Measurements from ENCODE around the gene CYP24A1. TPM values are rescaled to one million over a fixed set of nuclear protein-coding genes. Genes with fewer than 3 reads are reported as not detected.

Gene CYP24A1
- total and polyA plus RNA-seq, 2 of the 8 experiments (the other 6 are each of a cell fraction or from before 2014, with no cell fraction given), result not detected

DNA sequence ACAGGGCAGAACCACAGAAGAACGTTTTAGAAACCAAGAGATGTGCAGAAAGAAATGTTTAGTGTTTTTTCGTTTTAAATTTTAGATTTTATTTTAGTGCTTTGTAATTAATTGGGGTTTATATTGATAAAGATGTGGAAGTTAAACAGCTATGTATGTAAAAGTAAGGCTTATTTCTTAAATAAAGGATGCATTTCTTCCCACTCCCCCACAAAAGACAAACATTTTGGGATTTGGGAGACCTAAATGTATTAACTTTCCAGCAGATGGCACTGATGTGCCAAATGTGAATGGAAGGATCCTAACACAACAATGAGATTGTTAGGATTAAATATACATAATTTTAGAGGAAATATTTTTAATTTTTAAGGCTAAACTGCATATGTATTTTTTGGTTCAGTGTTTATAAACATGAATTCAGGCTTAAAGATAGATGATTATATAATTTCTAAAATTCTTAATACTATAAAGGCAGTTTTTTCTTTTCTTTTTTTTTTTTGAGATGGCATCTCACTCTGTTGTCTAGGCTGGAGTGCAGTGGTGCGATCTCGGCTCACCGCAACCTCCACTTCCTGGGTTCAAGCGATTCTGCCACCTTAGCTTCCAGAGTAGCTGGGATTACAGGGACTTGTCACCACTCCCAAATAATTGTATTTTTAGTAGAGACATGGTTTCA is 46.1 kb upstream of the CYP24A1 start:
- no peak overlapping the region for H2AFZ ChIP-seq (ENCODE audit: low read length)
- 93 to 100% methylated on average over 1 to 6 of the region's 6 CpGs for WGBS, 2 experiments (ENCODE audit: extremely low coverage in 1 of 2, insufficient coverage in 1 of 2, insufficient read length in 1 of 2, insufficient replicate concordance in 2 of 2, low coverage in 1 of 2, low lambda C conversion rate in 2 of 2, missing lambda C conversion rate in 1 of 2)
- ChIA-PET POLR2A (ENCODE audit: partially characterized antibody) (no interaction called here), CTCF (ENCODE audit: partially characterized antibody) (interaction anchor here (0.6 to 3.3 kb wide), 13 partner anchors 10 to 1716 kb away, joined by 3 to 27 read pairs (median 3); partner anchors contain the start of gene PFDN4)
- H3K14ac ChIP-seq (ENCODE audit: insufficient read length), result no peak overlapping the region
- H2BK12ac ChIP-seq (ENCODE audit: low read depth, low read length), result no peak overlapping the region
- DNase-seq (ENCODE audit: low read depth in 1 of 2, low spot score in 2 of 2) (no peak), FAIRE-seq (no peak)
- no peaks in the 10 kb centered on the region for H3K79me1 ChIP-seq (ENCODE audit: low read depth, low read length)
- no peak overlapping the region for H3K27ac ChIP-seq (ENCODE audit: low read depth, low read length)
- H3K4me3 ChIP-seq (ENCODE audit: extremely low read depth in 1 of 4, insufficient read depth in 2 of 4, low read depth in 3 of 4, low read length in 4 of 4), result no peak overlapping the region
- no peak overlapping the region for H2BK15ac ChIP-seq (ENCODE audit: low read length)
- no peaks in the 10 kb centered on the region for H3K9me3 ChIP-seq (ENCODE audit: insufficient read depth in 2 of 2, low read depth in 1 of 2, low read length in 1 of 2)
- H3K23ac ChIP-seq (ENCODE audit: insufficient read length), result no peak overlapping the region
- no peak overlapping the region for H4K8ac ChIP-seq (ENCODE audit: extremely low read depth, insufficient read depth, low read length)
- H2BK120ac ChIP-seq (replicated peaks; ENCODE audit: low read depth, low read length), result no peak overlapping the region
- peaks cover 0 to 1% of the 10 kb centered on the region in 2 experiments for H4K20me1 ChIP-seq (replicated peaks in 1 of 2; ENCODE audit: control insufficient read depth in 1 of 2, insufficient read depth in 2 of 2, low read length in 2 of 2)
- peaks cover 0 to 12% (median 11%) of the 10 kb centered on the region in 4 experiments; a peak in 5 of 7 replicates for H3K4me1 ChIP-seq (replicated peaks in 1 of 4; ENCODE audit: control insufficient read depth in 3 of 4, insufficient read depth in 4 of 4, low read length in 3 of 4)
- no peak overlapping the region for H3K4ac ChIP-seq (replicated peaks; ENCODE audit: insufficient read length, low read depth, low read length)
- H4K5ac ChIP-seq (ENCODE audit: insufficient read length, low read depth, low read length), result no peak overlapping the region
- no peak overlapping the region for H2BK5ac ChIP-seq (ENCODE audit: low read depth, low read length)
- peaks cover 0 to 13% of the 10 kb centered on the region in 2 experiments; a peak in 2 of 4 replicates for H3K79me2 ChIP-seq (ENCODE audit: control insufficient read depth in 1 of 2, insufficient read depth in 2 of 2, low read length in 2 of 2)
- H3K36me3 ChIP-seq (ENCODE audit: control insufficient read depth in 2 of 4, insufficient read depth in 4 of 4, low read length in 3 of 4), result peaks cover 3 to 40% (median 15%) of the 10 kb centered on the region in 4 experiments
- no peak overlapping the region for H3K4me2 ChIP-seq (ENCODE audit: insufficient read depth in 1 of 2, low read depth in 2 of 2, low read length in 2 of 2)
- H4K91ac ChIP-seq (replicated peaks; ENCODE audit: insufficient read length, low read length), result no peak overlapping the region
- H3K18ac ChIP-seq (ENCODE audit: extremely low read depth, low read length), result no peak overlapping the region
- TF ChIP-seq CHD2 (IDR thresholded peaks at IDR 0.05; ENCODE audit: low read length) (no peak), RAD21 (IDR thresholded peaks at IDR 0.05 in 1 of 2, conservative IDR thresholded peaks at IDR 0.05 in 1 of 2; ENCODE audit: low read depth in 2 of 2, low read length in 2 of 2) (peak; percentile 64 to 70)
- TF ChIP-seq, protein P1, sequence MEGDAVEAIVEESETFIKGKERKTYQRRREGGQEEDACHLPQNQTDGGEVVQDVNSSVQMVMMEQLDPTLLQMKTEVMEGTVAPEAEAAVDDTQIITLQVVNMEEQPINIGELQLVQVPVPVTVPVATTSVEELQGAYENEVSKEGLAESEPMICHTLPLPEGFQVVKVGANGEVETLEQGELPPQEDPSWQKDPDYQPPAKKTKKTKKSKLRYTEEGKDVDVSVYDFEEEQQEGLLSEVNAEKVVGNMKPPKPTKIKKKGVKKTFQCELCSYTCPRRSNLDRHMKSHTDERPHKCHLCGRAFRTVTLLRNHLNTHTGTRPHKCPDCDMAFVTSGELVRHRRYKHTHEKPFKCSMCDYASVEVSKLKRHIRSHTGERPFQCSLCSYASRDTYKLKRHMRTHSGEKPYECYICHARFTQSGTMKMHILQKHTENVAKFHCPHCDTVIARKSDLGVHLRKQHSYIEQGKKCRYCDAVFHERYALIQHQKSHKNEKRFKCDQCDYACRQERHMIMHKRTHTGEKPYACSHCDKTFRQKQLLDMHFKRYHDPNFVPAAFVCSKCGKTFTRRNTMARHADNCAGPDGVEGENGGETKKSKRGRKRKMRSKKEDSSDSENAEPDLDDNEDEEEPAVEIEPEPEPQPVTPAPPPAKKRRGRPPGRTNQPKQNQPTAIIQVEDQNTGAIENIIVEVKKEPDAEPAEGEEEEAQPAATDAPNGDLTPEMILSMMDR (IDR thresholded peaks at IDR 0.05; ENCODE audit: control extremely low read depth in 1 of 3, insufficient read depth in 1 of 3, low read depth in 1 of 3, low read length in 3 of 3), result peak in 2 of 3 experiments; percentile 22 to 23; a peak in 2 of 4 replicates
- no peaks in the 10 kb centered on the region; the same call in 1 of the 2 replicates for H3K23me2 ChIP-seq (ENCODE audit: low read depth, low read length)
- no peak overlapping the region for H3K56ac ChIP-seq (replicated peaks; ENCODE audit: insufficient read length, low read depth, low read length)
- no peak overlapping the region for H2AK5ac ChIP-seq (ENCODE audit: low read depth, low read length)
- no peaks in the 10 kb centered on the region for H3K27me3 ChIP-seq (replicated peaks in 1 of 4; ENCODE audit: control insufficient read depth in 3 of 4, extremely low read depth in 1 of 4, insufficient read depth in 3 of 4, low read length in 3 of 4)
- H2BK20ac ChIP-seq (ENCODE audit: low read length), result no peak overlapping the region
- no peak overlapping the region for H3K9ac ChIP-seq (replicated peaks in 1 of 4; ENCODE audit: extremely low read depth in 1 of 4, low read depth in 3 of 4, low read length in 3 of 4)
